Kidney (tissue), 14 donors: Measurements from ENCODE around the gene RUBCNL. TPM values are rescaled to one million over a fixed set of nuclear protein-coding genes. Genes with fewer than 3 reads are reported as not detected.

ENCODE experiments used
- DNase-seq, 5 donors: peaks; one replicate each; pipeline ENCODE4 v3.0.0-alpha.2; 2013 to 2020
- FAIRE-seq: peaks from 2 replicates; lab custom pipeline; 2012; peaks lifted over from hg19 to GRCh38; lab: Jason Lieb, UNC
- H3K27ac ChIP-seq, 2 donors: one replicate each; pipeline ENCODE4 v1.7.0; 2013; ENCODE audit warnings: low read depth in 2 of 2, low read length in 2 of 2, inconsistent platforms in 1 of 2
- H3K27me3 ChIP-seq: one replicate; pipeline ENCODE4 v1.7.1; 2013; ENCODE audit warnings: low read length, inconsistent platforms; ENCODE audit not compliant: control insufficient read depth, insufficient read depth
- H3K36me3 ChIP-seq, 3 donors: one replicate each; pipeline versions ENCODE4 v1.7.0 to v1.7.1; 2013; ENCODE audit warnings: low read length in 3 of 3, control low read depth in 1 of 3, inconsistent platforms in 1 of 3; ENCODE audit not compliant: insufficient read depth in 3 of 3, control insufficient read depth in 2 of 3
- H3K4me1 ChIP-seq, 3 donors: one replicate each; pipeline versions ENCODE4 v1.7.0 to v1.7.1; 2013; ENCODE audit warnings: low read length in 3 of 3, inconsistent platforms in 1 of 3, low read depth in 1 of 3; ENCODE audit not compliant: control insufficient read depth in 2 of 3, insufficient read depth in 2 of 3
- H3K4me3 ChIP-seq, 3 donors: one replicate each; pipeline versions ENCODE4 v1.7.0 to v1.8.1; 2013; ENCODE audit warnings: low read length in 3 of 3, control low read depth in 1 of 3, inconsistent platforms in 1 of 3
- H3K9ac ChIP-seq, 3 donors: one replicate each; pipeline versions ENCODE4 v1.7.0 to v1.7.1; 2013; ENCODE audit warnings: low read length in 3 of 3, control low read depth in 1 of 3, inconsistent platforms in 1 of 3
- H3K9me3 ChIP-seq, 3 donors: one replicate each; pipeline versions ENCODE4 v1.7.0 to v1.7.1; 2013; ENCODE audit warnings: low read length in 3 of 3, control low read depth in 1 of 3, inconsistent platforms in 1 of 3; ENCODE audit not compliant: control insufficient read depth in 2 of 3, insufficient read depth in 1 of 3
- intact Hi-C: fragments of 100-400 bp; cut with DNase I; formaldehyde crosslinking; loops from one replicate; pipeline ENCODE4 v1.11.1; 2022
- polyA plus RNA-seq: library from polyadenylated mRNA; stranded (reverse); fragments of 350-450 nt; fragmentation: Illumina TruSeq; extraction: RNeasy Lipid Tissue Mini Kit (QIAGEN cat#74804); gene quantifications from one replicate; pipeline ENCODE4 v1.2.3, GENCODE V29; 2014; ENCODE audit warnings: low read depth, low replicate concordance; ENCODE audit not compliant: insufficient read depth
- total RNA-seq: library from RNA; stranded (reverse); fragmentation: NEBNext Ultra II Directional; extraction: Animal tissue kit (Norgen Biotek cat#: 25700); gene quantifications from one replicate; pipeline ENCODE4 v1.2.1, GENCODE V29; 2021
- TF ChIP-seq, protein P1 (sequence below): IDR thresholded peaks from 3 replicates; pipeline ENCODE4 v1.5.1; 2012; ENCODE audit warnings: mild to moderate bottlenecking, moderate library complexity, borderline replicate concordance; ENCODE audit not compliant: insufficient read depth; ENCODE audit errors: extremely low read depth
- donor health status: control.
- donor health status: control.
- donor health status: control.
- donor health status: control.
- donor health status: control.
- donor health status: DM: yes; HTN: yes; CAD: no.
- donor health status: Normal renal cell carcinoma (clear cell type).

RUBCNL gene
- total and polyA plus RNA-seq, 2 donors from 2014 or later: 0.54 to 4.6 TPM

DNA sequence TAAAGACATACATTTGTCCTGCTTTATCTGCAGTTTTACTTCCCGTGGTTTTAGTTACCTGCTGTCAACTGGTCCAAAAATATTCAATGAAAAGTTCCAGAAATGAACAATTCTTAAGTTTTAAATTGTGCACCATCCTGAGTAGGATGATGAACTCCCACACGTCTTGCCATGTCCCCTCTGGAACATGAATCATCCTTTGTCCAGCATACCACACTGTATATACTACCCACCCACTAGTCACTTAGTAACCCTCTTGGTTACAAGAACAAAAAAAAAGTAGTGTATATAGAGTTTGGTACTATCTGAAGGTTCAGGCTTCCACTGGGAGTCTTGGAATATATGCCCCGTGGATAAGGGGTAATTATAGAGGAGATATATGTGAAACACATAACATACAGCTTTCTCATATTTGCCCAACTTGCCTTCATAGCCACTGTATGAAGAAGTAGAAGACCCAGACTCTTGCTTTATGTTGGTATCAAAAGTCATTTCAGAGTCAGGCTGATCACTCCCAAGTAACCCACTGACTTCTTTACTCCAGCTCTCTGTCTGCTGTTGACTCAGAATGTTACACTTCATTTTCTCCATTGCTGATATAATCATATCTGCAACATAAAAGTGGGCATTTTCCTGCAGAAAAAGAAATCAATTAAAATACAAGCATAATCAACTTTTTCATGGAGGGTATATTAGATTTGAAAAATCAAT is 19.3 kb downstream of the RUBCNL start:
- no peak for FAIRE-seq
- intact Hi-C loops: no loop called here
- H3K27ac ChIP-seq: no peak overlapping the region

DNA sequence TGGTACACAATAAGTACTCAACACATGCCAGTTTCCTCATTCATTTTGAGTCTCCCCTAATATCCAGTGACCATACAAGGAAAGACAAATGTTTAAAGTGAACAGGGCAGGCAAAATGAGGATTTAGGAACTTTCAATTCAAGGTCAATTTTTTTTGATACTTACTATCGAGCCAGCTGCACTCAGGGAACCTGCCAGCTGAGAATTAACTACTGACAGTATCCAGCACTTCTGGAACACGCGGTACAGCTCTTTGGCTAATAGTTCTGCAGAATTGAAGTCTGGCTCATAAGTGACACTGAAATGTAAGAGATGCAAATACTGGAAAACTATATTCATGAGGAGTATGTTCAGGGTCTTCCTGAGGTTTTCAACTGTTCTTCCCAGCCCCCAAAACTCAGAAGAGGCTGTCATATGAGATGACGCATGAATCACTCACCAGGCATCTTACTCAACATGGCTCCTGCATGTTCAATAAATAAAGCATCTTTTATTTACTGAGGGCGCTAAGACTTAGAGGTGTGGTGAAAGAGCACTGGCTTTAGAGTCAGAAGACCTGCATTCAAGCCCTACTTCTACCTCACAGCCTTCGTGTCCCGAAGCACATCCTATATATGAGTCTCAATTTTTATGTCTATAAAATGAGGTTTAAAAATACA is 25.6 kb downstream of the RUBCNL start:
- DNase-seq (no peak), FAIRE-seq (no peak)
- intact Hi-C loops: no loop called here

More for the DNA sequence above, 19.3 kb downstream of the RUBCNL start:
- DNase-seq: no peak
- no peaks in the 10 kb centered on the region for H3K27me3 ChIP-seq
- H3K4me1 ChIP-seq: peaks cover 0 to 5% (median 0%) of the 10 kb centered on the region in 3 donors
- TF ChIP-seq, protein P1, sequence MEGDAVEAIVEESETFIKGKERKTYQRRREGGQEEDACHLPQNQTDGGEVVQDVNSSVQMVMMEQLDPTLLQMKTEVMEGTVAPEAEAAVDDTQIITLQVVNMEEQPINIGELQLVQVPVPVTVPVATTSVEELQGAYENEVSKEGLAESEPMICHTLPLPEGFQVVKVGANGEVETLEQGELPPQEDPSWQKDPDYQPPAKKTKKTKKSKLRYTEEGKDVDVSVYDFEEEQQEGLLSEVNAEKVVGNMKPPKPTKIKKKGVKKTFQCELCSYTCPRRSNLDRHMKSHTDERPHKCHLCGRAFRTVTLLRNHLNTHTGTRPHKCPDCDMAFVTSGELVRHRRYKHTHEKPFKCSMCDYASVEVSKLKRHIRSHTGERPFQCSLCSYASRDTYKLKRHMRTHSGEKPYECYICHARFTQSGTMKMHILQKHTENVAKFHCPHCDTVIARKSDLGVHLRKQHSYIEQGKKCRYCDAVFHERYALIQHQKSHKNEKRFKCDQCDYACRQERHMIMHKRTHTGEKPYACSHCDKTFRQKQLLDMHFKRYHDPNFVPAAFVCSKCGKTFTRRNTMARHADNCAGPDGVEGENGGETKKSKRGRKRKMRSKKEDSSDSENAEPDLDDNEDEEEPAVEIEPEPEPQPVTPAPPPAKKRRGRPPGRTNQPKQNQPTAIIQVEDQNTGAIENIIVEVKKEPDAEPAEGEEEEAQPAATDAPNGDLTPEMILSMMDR: no peak
- no peak overlapping the region for H3K9ac ChIP-seq
- H3K9me3 ChIP-seq: no peaks in the 10 kb centered on the region
- no peaks in the 10 kb centered on the region for H3K36me3 ChIP-seq
- no peak overlapping the region for H3K4me3 ChIP-seq

DNA sequence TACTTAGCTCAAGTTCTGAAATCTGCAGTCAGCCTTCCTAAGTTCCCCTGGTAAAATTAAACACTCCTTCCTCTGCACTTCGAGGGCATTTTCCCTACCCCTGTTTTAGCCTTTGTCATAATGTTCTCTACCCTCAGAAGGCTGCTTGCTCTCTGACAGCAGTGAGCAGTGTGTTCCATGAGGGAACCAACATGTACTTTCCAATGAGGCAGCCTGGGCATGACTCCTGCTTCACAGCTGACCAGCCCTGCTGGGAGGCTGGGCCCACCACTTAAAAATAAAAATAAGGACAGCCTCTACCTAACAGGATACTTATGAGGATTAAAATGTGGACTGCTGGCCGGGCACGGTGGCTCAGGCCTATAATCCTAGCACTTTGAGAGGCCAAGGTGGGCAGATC is 26.4 kb downstream of the RUBCNL start:
- FAIRE-seq: no peak
- TF ChIP-seq, protein P1: no peak
- no peaks in the 10 kb centered on the region for H3K4me1 ChIP-seq

More for the DNA sequence above, 25.6 kb downstream of the RUBCNL start:
- Histone ChIP-seq H3K4me1 (no peaks in the 10 kb centered on the region), H3K4me3 (no peak overlapping the region), H3K36me3 (no peaks in the 10 kb centered on the region), H3K9me3 (no peaks in the 10 kb centered on the region), H3K27me3 (no peaks in the 10 kb centered on the region), H3K27ac (no peak overlapping the region), H3K9ac (no peak overlapping the region)
- TF ChIP-seq, protein P1: no peak

More for the DNA sequence above, 26.4 kb downstream of the RUBCNL start:
- DNase-seq: no peak
- Histone ChIP-seq H3K9ac (no peak overlapping the region), H3K36me3 (no peaks in the 10 kb centered on the region), H3K27ac (no peak overlapping the region), H3K4me3 (no peak overlapping the region), H3K9me3 (no peaks in the 10 kb centered on the region), H3K27me3 (no peaks in the 10 kb centered on the region)
- intact Hi-C loops: no loop called here
